HL-60 (cell line): ENCODE measurements around the gene GFOD1.

Experiments
- GABPA ChIP-seq: IDR thresholded peaks from 2 replicates; pipeline ENCODE4 v1.6.1; 2012; ENCODE audit warnings: low read depth
- SPI1 ChIP-seq: IDR thresholded peaks from 2 replicates; pipeline ENCODE4 v1.6.1; 2012; ENCODE audit warnings: low read depth, mild to moderate bottlenecking, borderline replicate concordance
- TF ChIP-seq, protein P1 (sequence below): IDR thresholded peaks from one replicate; pipeline ENCODE4 v1.5.1; 2011; ENCODE audit warnings: low read length, control low read depth, inconsistent platforms; ENCODE audit not compliant: insufficient read depth

DNA sequence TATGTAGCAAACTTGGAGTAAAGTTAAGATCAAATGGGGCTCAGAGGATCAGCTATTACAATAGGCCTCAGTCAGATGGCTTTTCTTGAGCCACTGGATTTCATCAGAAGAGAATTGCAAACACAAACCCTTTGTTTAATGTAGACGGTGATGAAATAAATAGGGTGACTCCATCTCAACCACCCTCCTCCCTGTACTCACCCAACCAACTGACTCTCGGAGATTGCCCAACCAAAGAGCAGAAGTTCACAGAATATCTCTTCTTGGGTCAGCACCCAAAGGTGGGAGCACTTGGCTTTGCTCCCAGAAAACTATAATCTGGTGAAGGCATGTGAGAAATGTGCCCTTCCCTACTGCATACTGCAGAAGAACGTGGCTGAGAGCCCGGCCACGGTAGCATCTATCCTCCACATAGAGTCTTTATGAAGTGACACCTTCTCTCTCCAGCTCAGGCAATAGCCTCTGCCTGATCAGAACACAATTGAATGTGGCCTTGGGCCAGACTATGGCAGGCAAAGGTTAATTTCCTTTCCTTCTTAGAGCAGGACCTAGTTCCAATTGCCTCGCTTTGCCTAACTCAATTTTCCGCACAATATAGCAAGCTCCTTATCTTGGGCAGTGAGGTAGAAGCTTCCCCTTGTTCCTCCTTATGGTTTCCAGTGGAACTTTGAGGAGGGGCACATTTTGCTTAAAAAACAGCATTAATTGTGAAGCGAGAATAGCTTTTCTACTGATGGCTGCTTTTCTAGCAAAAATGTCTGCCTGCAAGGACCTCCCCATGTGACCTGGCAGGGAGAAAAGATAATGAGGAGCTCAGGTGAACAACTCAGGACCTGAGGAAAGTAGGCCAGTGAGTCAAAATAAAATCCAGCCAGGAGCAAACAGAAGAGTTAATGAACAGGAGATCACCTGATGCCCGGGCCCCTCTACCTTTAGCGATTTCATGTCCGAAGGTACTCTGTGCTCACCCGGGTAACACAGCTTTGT lies 79.4 kb downstream of the GFOD1 start:
- TF ChIP-seq, protein P1, sequence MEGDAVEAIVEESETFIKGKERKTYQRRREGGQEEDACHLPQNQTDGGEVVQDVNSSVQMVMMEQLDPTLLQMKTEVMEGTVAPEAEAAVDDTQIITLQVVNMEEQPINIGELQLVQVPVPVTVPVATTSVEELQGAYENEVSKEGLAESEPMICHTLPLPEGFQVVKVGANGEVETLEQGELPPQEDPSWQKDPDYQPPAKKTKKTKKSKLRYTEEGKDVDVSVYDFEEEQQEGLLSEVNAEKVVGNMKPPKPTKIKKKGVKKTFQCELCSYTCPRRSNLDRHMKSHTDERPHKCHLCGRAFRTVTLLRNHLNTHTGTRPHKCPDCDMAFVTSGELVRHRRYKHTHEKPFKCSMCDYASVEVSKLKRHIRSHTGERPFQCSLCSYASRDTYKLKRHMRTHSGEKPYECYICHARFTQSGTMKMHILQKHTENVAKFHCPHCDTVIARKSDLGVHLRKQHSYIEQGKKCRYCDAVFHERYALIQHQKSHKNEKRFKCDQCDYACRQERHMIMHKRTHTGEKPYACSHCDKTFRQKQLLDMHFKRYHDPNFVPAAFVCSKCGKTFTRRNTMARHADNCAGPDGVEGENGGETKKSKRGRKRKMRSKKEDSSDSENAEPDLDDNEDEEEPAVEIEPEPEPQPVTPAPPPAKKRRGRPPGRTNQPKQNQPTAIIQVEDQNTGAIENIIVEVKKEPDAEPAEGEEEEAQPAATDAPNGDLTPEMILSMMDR = no peak
- TF ChIP-seq GABPA = peak; percentile 31; the same call in 1 of the 2 replicates
- TF ChIP-seq SPI1 = peak; percentile 49; the same call in 1 of the 2 replicates
